Occipital lobe (tissue), 2 donors: ENCODE measurements around the gene TMPRSS13. TPM values are rescaled to one million over a fixed set of nuclear protein-coding genes. Genes with fewer than 3 reads are reported as not detected.
"Not testable (repeated sequence)": the region's sequence is repeated elsewhere in the genome, so short reads cannot be mapped to it uniquely, and the experiment has no call there.

Source experiments
- DNase-seq: peaks from one replicate; lab custom pipeline; 2025; lab: John Stamatoyannopoulos, UW
- total RNA-seq: library from RNA; depleted of rRNA; stranded (reverse); fragments of >200 nt; gene quantifications from one replicate; pipeline ENCODE4 v1.2.3, GENCODE V29; 2014

The TMPRSS13 gene
- total RNA-seq, 1 donor from 2014 or later = 0.47 TPM

- no peak for DNase-seq
Observed at GRCh38 chr11:117931331-117931950, 2.2 kb upstream of the TMPRSS13 start.

DNA sequence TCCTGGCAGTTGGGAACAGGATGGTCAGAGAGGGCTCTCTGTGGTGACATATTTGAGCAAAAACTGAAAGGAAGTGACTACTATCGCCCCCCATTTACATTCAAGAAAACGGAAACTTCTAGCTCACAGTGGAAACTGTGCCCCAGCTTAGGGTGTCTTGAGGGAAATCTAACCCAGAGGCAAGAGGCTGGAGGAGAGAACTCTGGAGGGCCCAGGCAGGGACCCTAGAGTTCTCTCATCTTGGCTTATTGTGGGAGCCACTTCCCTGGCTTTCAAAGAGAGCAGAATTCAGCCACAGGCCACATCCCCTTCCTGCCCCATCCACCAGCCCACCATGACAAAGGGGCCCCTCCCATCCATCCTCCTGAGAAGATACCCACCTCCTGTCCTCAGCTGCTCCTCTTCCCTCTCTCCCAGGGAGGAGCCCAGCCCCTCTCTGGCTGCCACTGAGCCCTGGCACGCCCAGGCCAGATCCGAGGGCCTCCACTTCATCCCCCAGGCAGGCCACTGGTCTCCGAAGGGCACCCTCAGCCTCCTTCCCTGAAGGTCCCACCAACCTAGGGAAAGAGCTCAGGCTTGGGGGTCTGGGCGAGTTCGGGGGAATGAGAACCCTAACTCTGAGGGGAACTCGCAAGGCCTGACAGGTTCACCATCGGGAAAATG lies 1.6 kb upstream of the TMPRSS13 start:
- DNase-seq = no peak

GRCh38 chr11:117929916-117930570 lies 841 bp upstream of the TMPRSS13 start:
- DNase-seq = no peak

GRCh38 chr11:117928446-117929141 lies 608 bp downstream of the TMPRSS13 start:
- no peak for DNase-seq

- no peak for DNase-seq
Observed at GRCh38 chr11:117927926-117928325, 1.3 kb downstream of the TMPRSS13 start.

- not testable (repeated sequence) for DNase-seq
Observed at GRCh38 chr11:117926166-117926565, 3.0 kb downstream of the TMPRSS13 start.

DNA sequence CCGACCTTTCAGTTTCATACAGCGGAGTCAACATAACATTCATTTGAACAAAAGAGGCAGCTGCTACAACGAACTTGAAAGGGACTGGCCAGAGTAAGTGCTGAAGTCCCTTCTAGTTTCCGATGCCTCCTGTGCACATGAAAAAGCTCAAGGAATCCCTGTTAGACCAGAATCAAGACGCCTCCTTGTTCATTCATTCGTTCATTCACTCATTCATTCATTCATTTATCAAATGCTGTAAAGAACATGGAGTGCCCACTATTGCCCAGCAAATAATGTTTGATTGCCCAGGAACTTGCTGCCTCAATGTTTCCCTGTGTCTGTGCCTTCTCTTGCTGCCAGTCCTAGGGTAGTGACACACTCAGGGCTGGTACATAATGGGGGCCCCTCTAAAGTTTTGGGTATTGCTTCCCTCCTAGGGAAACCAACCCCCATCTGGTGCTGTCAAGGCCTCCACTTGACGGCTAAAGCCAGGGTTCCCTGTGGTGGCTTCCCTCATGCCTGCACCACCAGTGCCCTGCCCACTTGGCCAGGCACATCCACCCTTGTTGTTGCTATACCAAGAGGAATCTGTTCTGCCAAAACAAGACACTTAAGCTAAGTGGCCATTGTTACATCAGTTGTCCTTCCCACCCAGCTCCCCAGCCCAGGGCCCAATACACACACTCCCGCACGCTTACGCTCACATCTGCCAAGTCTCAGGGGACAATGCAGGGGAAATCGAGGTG lies 3.8 kb downstream of the TMPRSS13 start:
- DNase-seq = no peak

DNA sequence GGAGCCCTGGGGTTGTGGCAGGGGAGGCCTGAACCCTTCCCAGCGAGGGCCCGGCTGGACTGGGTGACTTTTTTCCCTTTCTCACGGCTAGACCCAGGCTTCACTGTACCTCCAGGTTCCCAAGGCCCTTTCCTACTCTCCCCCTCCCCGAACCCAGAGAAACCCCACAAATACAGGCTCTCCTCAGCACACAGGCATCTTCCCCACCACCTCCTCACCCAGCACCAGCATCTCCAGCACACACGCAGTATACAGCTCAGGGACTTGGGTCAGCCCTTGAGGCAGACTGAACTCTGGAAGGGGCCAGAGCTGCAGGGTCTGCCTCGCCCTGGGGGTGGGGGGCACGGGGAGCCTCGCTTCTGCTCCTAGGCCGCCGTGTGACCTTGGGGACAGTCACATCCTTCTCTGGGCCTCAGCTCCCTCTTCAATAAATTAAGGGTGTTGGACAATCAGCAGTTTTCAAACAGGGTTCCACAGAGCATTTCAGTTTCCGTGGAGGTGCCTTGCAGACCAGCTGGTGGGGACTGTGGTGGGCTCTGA lies 4.5 kb downstream of the TMPRSS13 start:
- DNase-seq = no peak

DNA sequence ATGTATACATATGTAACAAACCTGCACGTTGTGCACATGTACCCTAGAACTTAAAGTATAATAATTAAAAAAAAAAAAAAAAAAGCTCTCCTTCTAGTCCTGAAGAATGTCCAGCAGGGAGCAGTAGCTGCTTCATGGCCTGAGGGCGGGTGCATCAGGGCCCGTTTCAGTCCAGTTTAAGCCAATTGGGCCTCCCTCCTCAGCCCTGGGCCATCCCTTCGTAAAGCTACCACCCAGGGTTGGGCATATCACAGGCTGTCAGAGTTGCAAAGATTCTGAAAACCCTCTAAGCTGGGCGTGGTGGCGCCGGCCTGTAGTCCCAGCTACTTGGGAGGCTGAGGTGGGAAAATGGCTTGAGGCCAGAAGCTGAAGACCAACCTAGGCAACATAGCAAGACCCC lies 5.4 kb downstream of the TMPRSS13 start:
- no peak for DNase-seq

DNA sequence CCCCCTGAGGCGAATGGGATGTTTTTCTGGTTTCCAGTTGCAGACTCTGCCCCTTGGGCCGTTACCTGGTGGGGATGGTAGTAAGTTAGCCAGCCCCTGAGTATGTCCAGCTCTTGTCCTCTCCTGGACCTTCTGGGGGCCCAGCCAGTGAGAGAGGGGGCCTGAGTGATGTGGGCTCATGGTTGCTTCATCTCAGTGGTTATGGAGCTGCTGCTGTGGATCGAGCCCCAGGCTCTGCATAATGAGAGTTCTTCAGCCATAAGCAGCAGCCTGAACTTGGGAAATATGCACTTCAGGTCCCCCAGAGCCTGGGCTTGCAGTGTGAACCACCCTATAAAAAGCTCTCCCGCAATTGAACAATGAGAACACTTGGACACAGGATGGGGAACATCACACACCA lies 5.9 kb downstream of the TMPRSS13 start:
- no peak for DNase-seq

GRCh38 chr11:117921893-117922292 lies 7.3 kb downstream of the TMPRSS13 start:
- no peak for DNase-seq

DNA sequence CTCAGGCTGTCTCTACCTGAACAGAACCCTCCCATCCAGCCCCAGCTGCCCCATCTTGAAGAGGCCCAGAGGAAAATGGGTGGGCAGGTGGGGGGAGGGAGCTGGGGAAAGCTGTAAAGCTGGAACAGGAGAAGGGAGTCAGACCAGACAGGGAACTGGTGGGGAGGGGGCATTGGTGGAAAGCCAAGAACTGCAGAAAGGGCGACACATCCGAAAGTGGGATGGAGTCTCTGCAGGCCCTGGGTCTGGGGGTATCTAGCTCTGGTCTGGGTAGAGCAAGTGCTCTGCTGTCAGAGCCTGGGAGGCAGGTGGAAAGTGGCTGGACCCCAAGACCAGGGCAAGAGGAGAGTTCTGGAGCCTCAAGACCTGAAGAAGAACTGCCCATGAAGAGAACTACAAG lies 7.7 kb downstream of the TMPRSS13 start:
- DNase-seq = no peak

- no peak for DNase-seq
Observed at GRCh38 chr11:117919781-117920221, 9.4 kb downstream of the TMPRSS13 start.

DNA sequence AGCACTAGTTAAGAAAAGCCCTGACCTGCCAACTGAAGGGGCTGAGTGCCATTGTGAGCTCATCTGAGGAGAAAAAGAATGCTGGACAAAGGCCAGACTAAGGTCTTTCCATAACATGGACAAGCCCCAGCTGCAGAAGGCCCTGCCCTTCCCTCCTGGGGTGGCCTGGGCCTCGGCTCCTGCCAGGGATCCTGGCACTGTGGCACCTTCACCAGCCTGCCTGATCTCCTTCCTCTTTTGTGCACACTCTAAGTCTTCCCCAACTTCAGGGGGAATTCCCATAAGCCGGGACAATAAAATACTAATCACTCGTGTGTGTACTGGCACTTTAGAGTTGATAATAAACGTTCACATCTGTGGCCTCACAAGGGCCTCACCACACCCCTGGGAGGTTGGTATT lies 9.9 kb downstream of the TMPRSS13 start:
- DNase-seq = no peak

GRCh38 chr11:117918366-117919255 lies 10.6 kb downstream of the TMPRSS13 start:
- DNase-seq = no peak

- no peak for DNase-seq
Observed at GRCh38 chr11:117917591-117918151, 11.5 kb downstream of the TMPRSS13 start.

GRCh38 chr11:117916956-117917355 lies 12.2 kb downstream of the TMPRSS13 start:
- DNase-seq = no peak

- no peak for DNase-seq
Observed at GRCh38 chr11:117915672-117916235, 13.4 kb downstream of the TMPRSS13 start.

GRCh38 chr11:117914991-117915618 lies 14.1 kb downstream of the TMPRSS13 start:
- DNase-seq = no peak
